ENCODE results near the gene DDX54. TPM values are rescaled to one million over a fixed set of nuclear protein-coding genes. Genes with fewer than 3 reads are reported as not detected.

Gene DDX54
- total and polyA plus RNA-seq, 8 donors = 42.0 to 73.6 (median 60.8) TPM

- no peaks in the 10 kb centered on the region for H3K9me3 ChIP-seq
- ATAC-seq (peak; percentile 92), DNase-seq (peak; percentile 49 to 90 (median 78))
- intact Hi-C loops (cut with DNase I) = no loop called here
- H3K36me3 ChIP-seq = peaks cover 0 to 11% of the 10 kb centered on the region in 2 donors
- H3K4me3 ChIP-seq = peak overlapping the region; percentile 15 to 20
- peak; percentile 15 to 19 for TF ChIP-seq CTCF (IDR thresholded peaks at IDR 0.05)
- H3K27ac ChIP-seq = no peak overlapping the region
- H3K27me3 ChIP-seq = peaks cover 33 to 74% of the 10 kb centered on the region in 2 donors
- H3K4me1 ChIP-seq = peaks cover 0 to 22% of the 10 kb centered on the region in 2 donors
Observed at GRCh38 chr12:113152835-113153814, 32.2 kb downstream of the DDX54 start.

DNA sequence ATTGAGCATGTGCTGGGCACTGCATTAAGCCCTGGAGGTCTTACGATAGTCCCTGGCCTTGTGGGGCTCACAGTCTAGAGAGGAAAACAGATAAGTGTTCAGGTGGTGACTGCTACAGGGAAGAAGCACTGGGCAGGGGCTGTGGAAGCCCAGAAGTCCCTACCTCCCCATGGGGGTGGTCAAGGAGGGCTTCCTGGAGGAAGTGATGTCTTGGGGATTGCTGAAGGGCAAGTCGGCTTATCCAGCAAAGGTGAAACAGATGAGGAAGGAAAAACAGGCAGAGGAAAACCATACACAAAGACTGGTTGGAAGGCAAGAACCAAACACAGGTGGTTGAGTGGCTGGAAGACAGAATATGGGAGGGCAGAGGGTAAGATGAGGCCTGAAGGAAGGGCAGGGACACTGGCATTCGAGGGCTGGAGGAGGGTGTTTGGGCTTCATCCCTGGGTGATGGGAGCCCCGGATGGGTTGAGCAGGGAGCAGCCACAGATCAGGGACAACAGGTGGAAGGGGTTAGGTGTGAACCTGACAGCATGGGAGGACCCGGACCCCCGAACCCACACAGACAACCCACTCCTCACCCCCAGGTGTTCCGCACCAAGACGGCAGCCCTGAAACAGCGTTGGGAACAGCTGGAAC, 33.0 kb downstream of the DDX54 start:
- ATAC-seq (no peak), DNase-seq (no peak)
- Histone ChIP-seq H3K9me3 (no peaks in the 10 kb centered on the region), H3K27ac (no peak overlapping the region), H3K4me3 (peak overlapping the region in 1 of 2 donors; percentile 20), H3K27me3 (peaks cover 33 to 74% of the 10 kb centered on the region in 2 donors), H3K4me1 (peaks cover 0 to 22% of the 10 kb centered on the region in 2 donors), H3K36me3 (peaks cover 0 to 3% of the 10 kb centered on the region in 2 donors)
- TF ChIP-seq CTCF (IDR thresholded peaks at IDR 0.05) = no peak
- intact Hi-C loops (cut with DNase I) = no loop called here

DNA sequence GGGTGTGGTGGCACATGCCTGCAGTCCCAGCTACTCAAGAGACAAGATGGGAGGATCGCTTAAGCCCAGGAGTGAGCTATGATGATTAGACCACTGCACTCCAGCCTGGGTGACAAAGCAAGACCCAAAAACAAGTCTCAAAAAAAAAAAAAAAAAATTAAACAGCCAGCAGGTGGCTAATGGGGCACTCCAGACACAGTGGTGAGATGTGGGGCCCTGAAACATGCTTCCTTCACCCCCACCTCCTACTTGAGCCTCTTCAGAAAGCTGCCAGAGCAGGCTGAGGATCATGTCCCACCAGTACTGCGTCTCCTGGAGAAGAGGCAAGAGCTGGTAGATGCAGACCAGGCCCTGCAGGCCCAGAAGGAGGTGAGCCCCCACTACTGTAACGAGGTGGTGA, 33.6 kb downstream of the DDX54 start:
- ATAC-seq (no peak), DNase-seq (no peak)
- Histone ChIP-seq H3K36me3 (no peaks in the 10 kb centered on the region), H3K27ac (no peak overlapping the region), H3K4me1 (peaks cover 0 to 22% of the 10 kb centered on the region in 2 donors), H3K4me3 (no peak overlapping the region), H3K27me3 (peaks cover 33 to 78% of the 10 kb centered on the region in 2 donors), H3K9me3 (no peaks in the 10 kb centered on the region)
- intact Hi-C loops (cut with DNase I) = no loop called here
- TF ChIP-seq CTCF (IDR thresholded peaks at IDR 0.05) = no peak

DNA sequence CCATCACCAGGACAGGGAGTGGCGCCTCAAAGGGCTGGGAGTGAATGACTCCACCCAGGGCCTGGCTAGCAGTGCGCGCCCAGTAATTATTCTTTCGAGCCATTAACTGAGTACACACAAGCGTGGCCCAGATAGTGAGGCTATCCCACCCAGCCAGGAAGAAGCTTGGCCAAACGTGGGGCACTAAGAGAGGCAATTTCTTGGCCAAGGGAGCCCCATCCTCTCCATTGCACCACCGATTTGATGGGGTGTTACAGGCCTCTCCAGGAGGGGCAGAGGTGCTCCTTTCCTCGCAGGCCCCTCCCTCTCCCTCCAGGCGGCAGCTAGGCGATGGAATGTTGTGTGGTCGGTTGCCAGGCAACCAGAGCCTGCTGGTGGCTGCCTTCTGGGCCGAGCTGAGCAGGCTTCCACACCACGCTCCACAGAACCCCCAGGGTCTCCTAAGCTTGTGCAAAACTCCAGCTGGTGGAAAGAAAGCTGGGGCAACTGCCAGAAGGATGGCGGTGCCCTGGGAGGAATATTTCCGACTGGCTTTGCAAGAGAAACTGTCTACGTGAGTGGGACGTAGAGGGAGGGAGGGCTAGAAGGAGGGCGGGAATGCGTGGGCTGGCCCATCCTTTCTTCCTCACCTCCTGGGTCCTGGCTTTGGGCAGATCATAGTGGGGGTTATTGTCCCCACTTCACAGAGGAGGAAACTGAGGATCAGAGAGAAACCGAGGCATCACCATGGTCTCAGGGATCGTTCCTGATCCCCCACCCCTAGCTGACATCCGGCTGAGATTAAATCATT, 35.7 kb downstream of the DDX54 start, which contains the start of gene CFAP73:
CFAP73 (plus strand) TSS at position 364 of the 790 bp plus-strand sequence; CDS start at position 498, 134 bp downstream.
- Histone ChIP-seq H3K27me3 (peaks cover 22 to 67% of the 10 kb centered on the region in 2 donors), H3K27ac (no peak within 1 kb of the TSS), H3K4me3 (no peak within 1 kb of the TSS), H3K4me1 (peaks cover 0 to 20% of the 10 kb centered on the region in 2 donors), H3K9me3 (no peaks in the 10 kb centered on the region), H3K36me3 (no peaks in the 10 kb centered on the region)
- intact Hi-C loops (cut with DNase I) = no loop called here
- TF ChIP-seq CTCF (IDR thresholded peaks at IDR 0.05) = no peak
- ATAC-seq (peak; percentile 74), DNase-seq (peak in 3 of 4 donors; percentile 69 to 89 (median 71))
